K562 (cell line): Measurements from ENCODE around the gene PRKCSH. TPM values are rescaled to one million over a fixed set of nuclear protein-coding genes. Genes with fewer than 3 reads are reported as not detected.

ENCODE experiments used
- RBM22 ChIP-seq: fragments of 200-400 bp; formaldehyde crosslinking; IDR thresholded peaks from 2 replicates; pipeline ENCODE4 v1.6.1; 2018; ENCODE audit warnings: low read length, low read depth; ENCODE audit not compliant: poor library complexity, severe bottlenecking
- ZNF584 ChIP-seq: fragments of 200-800 bp; sonication (Bioruptor generic); IDR thresholded peaks from 2 replicates; pipeline ENCODE4 v1.6.1; 2016; ENCODE audit warnings: low read depth, mild to moderate bottlenecking, missing genetic modification characterization, missing compliant biosample characterization
- ZNF699 ChIP-seq: fragments of 250-450 bp; sonication (Bioruptor Pico); IDR thresholded peaks from 2 replicates; pipeline ENCODE4 v1.8.0; 2021; ENCODE audit warnings: mild to moderate bottlenecking, moderate library complexity; ENCODE audit not compliant: insufficient replicate concordance
- polyA plus RNA-seq, 8 experiments: library from polyadenylated mRNA; depleted of rRNA in 4 of 8; stranded (reverse) in 5 of 8; unstranded in 3 of 8; fragments of >200 nt; fragmentation: Nextera tagmentation in 2 of 8; fragmentation: Illumina TruSeq in 1 of 8; extraction: Ambion mirVana in 2 of 8; extraction: Trizol in 1 of 8; gene quantifications; 2 replicates each; pipeline versions ENCODE4 v1.2.1 to v1.2.3, GENCODE V29; 2011 to 2014; ENCODE audit warnings: inconsistent platforms in 1 of 8, missing spikeins in 1 of 8
- total RNA-seq, 7 experiments: library from RNA; depleted of rRNA in 6 of 7; stranded (reverse); fragments of >200 nt in 6 of 7; fragmentation: Illumina TruSeq in 2 of 7; extraction: Trizol in 2 of 7; gene quantifications; 2 replicates each; pipeline versions ENCODE4 v1.2.1 to v1.2.3, GENCODE V29; 2011 to 2021; ENCODE audit warnings: low replicate concordance in 1 of 7
- TF ChIP-seq, protein P1 (sequence below): sonication (generic); formaldehyde crosslinking; IDR thresholded peaks from 2 replicates; pipeline ENCODE4 v1.8.0; 2023; ENCODE audit warnings: missing genetic modification reagents, mild to moderate bottlenecking, borderline replicate concordance

PRKCSH gene
- total and polyA plus RNA-seq, 9 of the 15 experiments (the other 6 are each of a cell fraction or from before 2014, with no cell fraction given) = 2.3 to 297 (median 48.1) TPM

- TF ChIP-seq, protein P1, sequence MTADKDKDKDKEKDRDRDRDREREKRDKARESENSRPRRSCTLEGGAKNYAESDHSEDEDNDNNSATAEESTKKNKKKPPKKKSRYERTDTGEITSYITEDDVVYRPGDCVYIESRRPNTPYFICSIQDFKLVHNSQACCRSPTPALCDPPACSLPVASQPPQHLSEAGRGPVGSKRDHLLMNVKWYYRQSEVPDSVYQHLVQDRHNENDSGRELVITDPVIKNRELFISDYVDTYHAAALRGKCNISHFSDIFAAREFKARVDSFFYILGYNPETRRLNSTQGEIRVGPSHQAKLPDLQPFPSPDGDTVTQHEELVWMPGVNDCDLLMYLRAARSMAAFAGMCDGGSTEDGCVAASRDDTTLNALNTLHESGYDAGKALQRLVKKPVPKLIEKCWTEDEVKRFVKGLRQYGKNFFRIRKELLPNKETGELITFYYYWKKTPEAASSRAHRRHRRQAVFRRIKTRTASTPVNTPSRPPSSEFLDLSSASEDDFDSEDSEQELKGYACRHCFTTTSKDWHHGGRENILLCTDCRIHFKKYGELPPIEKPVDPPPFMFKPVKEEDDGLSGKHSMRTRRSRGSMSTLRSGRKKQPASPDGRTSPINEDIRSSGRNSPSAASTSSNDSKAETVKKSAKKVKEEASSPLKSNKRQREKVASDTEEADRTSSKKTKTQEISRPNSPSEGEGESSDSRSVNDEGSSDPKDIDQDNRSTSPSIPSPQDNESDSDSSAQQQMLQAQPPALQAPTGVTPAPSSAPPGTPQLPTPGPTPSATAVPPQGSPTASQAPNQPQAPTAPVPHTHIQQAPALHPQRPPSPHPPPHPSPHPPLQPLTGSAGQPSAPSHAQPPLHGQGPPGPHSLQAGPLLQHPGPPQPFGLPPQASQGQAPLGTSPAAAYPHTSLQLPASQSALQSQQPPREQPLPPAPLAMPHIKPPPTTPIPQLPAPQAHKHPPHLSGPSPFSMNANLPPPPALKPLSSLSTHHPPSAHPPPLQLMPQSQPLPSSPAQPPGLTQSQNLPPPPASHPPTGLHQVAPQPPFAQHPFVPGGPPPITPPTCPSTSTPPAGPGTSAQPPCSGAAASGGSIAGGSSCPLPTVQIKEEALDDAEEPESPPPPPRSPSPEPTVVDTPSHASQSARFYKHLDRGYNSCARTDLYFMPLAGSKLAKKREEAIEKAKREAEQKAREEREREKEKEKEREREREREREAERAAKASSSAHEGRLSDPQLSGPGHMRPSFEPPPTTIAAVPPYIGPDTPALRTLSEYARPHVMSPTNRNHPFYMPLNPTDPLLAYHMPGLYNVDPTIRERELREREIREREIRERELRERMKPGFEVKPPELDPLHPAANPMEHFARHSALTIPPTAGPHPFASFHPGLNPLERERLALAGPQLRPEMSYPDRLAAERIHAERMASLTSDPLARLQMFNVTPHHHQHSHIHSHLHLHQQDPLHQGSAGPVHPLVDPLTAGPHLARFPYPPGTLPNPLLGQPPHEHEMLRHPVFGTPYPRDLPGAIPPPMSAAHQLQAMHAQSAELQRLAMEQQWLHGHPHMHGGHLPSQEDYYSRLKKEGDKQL = no peak
- no peak for TF ChIP-seq ZNF699 (CRISPR knock-in tag)
- TF ChIP-seq RBM22 = peak; percentile 25
- TF ChIP-seq ZNF584 (CRISPR knock-in tag) = no peak
Measured at GRCh38 chr19:11448923-11449554, 13.6 kb downstream of the PRKCSH start (continued).
